GM12878 (cell line): ENCODE data around the gene CASK. TPM values are rescaled to one million over a fixed set of nuclear protein-coding genes. Genes with fewer than 3 reads are reported as not detected.

Experiments used
- CEBPB ChIP-seq, 2 experiments: fragments of 150-350 bp in 1 of 2; IDR thresholded peaks; 2 replicates each; pipeline ENCODE4 v1.6.1; 2012 to 2014; ENCODE audit warnings: low read depth in 2 of 2, low read length in 2 of 2, borderline replicate concordance in 1 of 2, inconsistent platforms in 1 of 2
- CREB1 ChIP-seq: IDR thresholded peaks from 2 replicates; pipeline ENCODE4 v1.6.1; 2012; ENCODE audit warnings: low read depth, mild to moderate bottlenecking, inconsistent platforms
- DPF2 ChIP-seq: fragments of 450-650 bp; IDR thresholded peaks from 2 replicates; pipeline ENCODE4 v1.6.1; 2017; ENCODE audit warnings: mild to moderate bottlenecking
- EED ChIP-seq: sonication (generic); IDR thresholded peaks from 2 replicates; pipeline ENCODE4 v1.6.1; 2016; ENCODE audit warnings: antibody characterized with exemption, low read depth
- FOXK2 ChIP-seq: fragments of 450-650 bp; IDR thresholded peaks from 2 replicates; pipeline ENCODE4 v1.6.1; 2017; ENCODE audit warnings: mild to moderate bottlenecking, moderate library complexity
- IKZF2 ChIP-seq, 2 experiments: fragments of 450-650 bp; IDR thresholded peaks; 2 replicates each; pipeline ENCODE4 v1.6.1; 2017; ENCODE audit warnings: mild to moderate bottlenecking in 2 of 2, moderate library complexity in 2 of 2
- IRF4 ChIP-seq: IDR thresholded peaks from 2 replicates; pipeline ENCODE4 v1.6.1; 2011; ENCODE audit warnings: low read depth, low read length
- KLF5 ChIP-seq: fragments of 450-650 bp; IDR thresholded peaks from 2 replicates; pipeline ENCODE4 v1.6.1; 2014; ENCODE audit warnings: mild to moderate bottlenecking; ENCODE audit not compliant: partially characterized antibody
- MEF2A ChIP-seq: IDR thresholded peaks from 2 replicates; pipeline ENCODE4 v1.6.1; 2011; ENCODE audit warnings: low read depth, mild to moderate bottlenecking, low read length, moderate library complexity; ENCODE audit not compliant: insufficient read depth
- MTA3 ChIP-seq: IDR thresholded peaks from 2 replicates; pipeline ENCODE4 v1.6.1; 2012; ENCODE audit warnings: low read length, inconsistent platforms, borderline replicate concordance
- NR2C1 ChIP-seq: fragments of 450-650 bp; IDR thresholded peaks from 2 replicates; pipeline ENCODE4 v1.6.1; 2017; ENCODE audit warnings: antibody characterized with exemption, mild to moderate bottlenecking, moderate library complexity
- POU2F2 ChIP-seq: IDR thresholded peaks from 3 replicates; pipeline ENCODE4 v1.6.1; 2011; ENCODE audit warnings: low read depth, mild to moderate bottlenecking, low read length, borderline replicate concordance
- RB1 ChIP-seq: fragments of 450-650 bp; formaldehyde crosslinking; IDR thresholded peaks from 2 replicates; pipeline ENCODE4 v1.6.1; 2017; ENCODE audit warnings: mild to moderate bottlenecking, borderline replicate concordance
- RUNX3 ChIP-seq: IDR thresholded peaks from 2 replicates; pipeline ENCODE4 v1.6.1; 2012; ENCODE audit warnings: low read length, inconsistent platforms
- SP1 ChIP-seq: IDR thresholded peaks from one replicate; pipeline ENCODE4 v1.6.1; 2011; ENCODE audit warnings: low read depth, low read length
- SUPT20H ChIP-seq: IDR thresholded peaks from 2 replicates; pipeline ENCODE4 v1.6.1; 2011; ENCODE audit warnings: low read depth, mild to moderate bottlenecking, low read length, moderate library complexity, borderline replicate concordance; ENCODE audit not compliant: control insufficient read depth
- YY1 ChIP-seq: IDR thresholded peaks from 2 replicates; pipeline ENCODE4 v1.6.1; 2011; ENCODE audit warnings: low read depth, mild to moderate bottlenecking, low read length
- ZBED1 ChIP-seq: IDR thresholded peaks from 2 replicates; pipeline ENCODE4 v1.6.1; 2016; ENCODE audit warnings: borderline replicate concordance
- polyA plus RNA-seq, 11 experiments: library from polyadenylated mRNA; depleted of rRNA in 4 of 11; unstranded in 6 of 11; stranded (reverse) in 5 of 11; fragments of >200 nt; fragmentation: Nextera tagmentation in 4 of 11; fragmentation: Illumina TruSeq in 1 of 11; extraction: Ambion mirVana in 4 of 11; extraction: Trizol in 1 of 11; gene quantifications; 1 replicate in 1 of 11; 2 replicates in 10 of 11; pipeline versions ENCODE4 v1.2.1 to v1.2.3, GENCODE V29; 2011 to 2016; ENCODE audit warnings: inconsistent platforms in 2 of 11, missing spikeins in 2 of 11, low read depth in 1 of 11
- total RNA-seq, 4 experiments: library from RNA; depleted of rRNA in 3 of 4; stranded (reverse); fragments of >200 nt in 3 of 4; fragmentation: Illumina TruSeq in 1 of 4; extraction: Trizol in 1 of 4; gene quantifications; 2 replicates each; pipeline versions ENCODE4 v1.2.1 to v1.2.3, GENCODE V29; 2013 to 2021
- TF ChIP-seq, protein P1 (sequence below): IDR thresholded peaks from 2 replicates; pipeline ENCODE4 v1.6.1; 2012; ENCODE audit warnings: low read depth, low read length, improper control_type of control experiment
- TF ChIP-seq, protein P2 (sequence below): IDR thresholded peaks from 2 replicates; pipeline ENCODE4 v1.6.1; 2012; ENCODE audit warnings: low read length, inconsistent platforms
- TF ChIP-seq, protein P3 (sequence below): fragments of 450-650 bp; IDR thresholded peaks from 2 replicates; pipeline ENCODE4 v1.6.1; 2017; ENCODE audit warnings: mild to moderate bottlenecking, low read depth, inconsistent platforms; ENCODE audit not compliant: poor library complexity, severe bottlenecking
- TF ChIP-seq, protein P4 (sequence below): fragments of 450-650 bp; IDR thresholded peaks from 2 replicates; pipeline ENCODE4 v1.6.1; 2017; ENCODE audit warnings: antibody characterized with exemption, mild to moderate bottlenecking, moderate library complexity

Gene CASK
- total and polyA plus RNA-seq, 10 of the 15 experiments (the other 5 are each of a cell fraction or from before 2014, with no cell fraction given), result 0.60 to 45.9 (median 4.8) TPM

DNA sequence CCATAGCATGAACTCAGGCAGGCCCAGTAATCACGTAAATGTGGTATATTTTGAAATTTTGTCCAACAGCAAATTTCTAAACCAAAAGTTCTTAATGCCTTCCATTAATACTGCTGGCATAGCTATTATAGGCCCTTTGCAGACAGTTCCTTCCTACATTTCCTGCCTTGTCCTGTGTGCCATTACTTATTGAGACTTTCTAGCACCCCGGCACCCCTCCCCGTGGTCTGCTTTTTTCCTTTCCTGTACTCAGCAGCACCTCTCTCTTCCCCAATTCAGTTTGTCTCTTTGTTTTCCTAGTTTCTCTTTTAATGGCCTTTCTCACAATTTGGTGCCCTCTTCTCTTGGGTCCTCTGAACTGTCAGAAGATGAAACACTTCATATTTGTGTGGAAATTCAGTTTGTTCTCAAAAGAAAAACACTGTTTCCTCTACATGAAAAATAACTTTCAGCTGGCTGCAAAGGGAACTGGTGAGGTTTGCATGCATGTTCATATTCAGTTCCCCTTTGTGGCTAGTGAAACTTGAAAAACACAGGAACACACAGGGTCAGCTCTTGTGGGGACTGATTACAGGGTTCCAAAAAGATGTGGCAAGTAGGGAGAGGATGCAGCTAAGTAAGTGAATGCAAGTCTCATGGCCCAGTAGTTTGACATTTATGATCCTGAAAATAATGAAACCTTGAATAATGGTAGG is 217.5 kb downstream of the CASK start (continued):
- TF ChIP-seq IKZF2 (IDR thresholded peaks at IDR 0.05) (peak; percentile 74 to 75), SUPT20H (no peak), YY1 (no peak), MTA3 (0 out of 2 replicates have a peak, but pooled peaks have one; percentile 73), SP1 (peak; percentile 15), EED (peak; percentile 40), IRF4 (peak; percentile 76; the same call in 1 of the 2 replicates), CEBPB (IDR thresholded peaks at IDR 0.05; ENCODE audit: borderline replicate concordance in 1 of 2, low read depth in 2 of 2, low read length in 2 of 2) (no peak), FOXK2 (no peak), CREB1 (no peak), POU2F2 (peak; percentile 71; the same call in 1 of the 3 replicates), RUNX3 (peak; percentile 91), ZBED1 (no peak), RB1 (no peak), MEF2A (peak; percentile 63), KLF5 (no peak), NR2C1 (no peak), DPF2 (peak; percentile 54; the same call in 1 of the 2 replicates)
- TF ChIP-seq, protein P1, sequence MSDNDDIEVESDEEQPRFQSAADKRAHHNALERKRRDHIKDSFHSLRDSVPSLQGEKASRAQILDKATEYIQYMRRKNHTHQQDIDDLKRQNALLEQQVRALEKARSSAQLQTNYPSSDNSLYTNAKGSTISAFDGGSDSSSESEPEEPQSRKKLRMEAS, result no peak
- TF ChIP-seq, protein P2, sequence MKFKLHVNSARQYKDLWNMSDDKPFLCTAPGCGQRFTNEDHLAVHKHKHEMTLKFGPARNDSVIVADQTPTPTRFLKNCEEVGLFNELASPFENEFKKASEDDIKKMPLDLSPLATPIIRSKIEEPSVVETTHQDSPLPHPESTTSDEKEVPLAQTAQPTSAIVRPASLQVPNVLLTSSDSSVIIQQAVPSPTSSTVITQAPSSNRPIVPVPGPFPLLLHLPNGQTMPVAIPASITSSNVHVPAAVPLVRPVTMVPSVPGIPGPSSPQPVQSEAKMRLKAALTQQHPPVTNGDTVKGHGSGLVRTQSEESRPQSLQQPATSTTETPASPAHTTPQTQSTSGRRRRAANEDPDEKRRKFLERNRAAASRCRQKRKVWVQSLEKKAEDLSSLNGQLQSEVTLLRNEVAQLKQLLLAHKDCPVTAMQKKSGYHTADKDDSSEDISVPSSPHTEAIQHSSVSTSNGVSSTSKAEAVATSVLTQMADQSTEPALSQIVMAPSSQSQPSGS, result peak; percentile 81
- TF ChIP-seq, protein P3, sequence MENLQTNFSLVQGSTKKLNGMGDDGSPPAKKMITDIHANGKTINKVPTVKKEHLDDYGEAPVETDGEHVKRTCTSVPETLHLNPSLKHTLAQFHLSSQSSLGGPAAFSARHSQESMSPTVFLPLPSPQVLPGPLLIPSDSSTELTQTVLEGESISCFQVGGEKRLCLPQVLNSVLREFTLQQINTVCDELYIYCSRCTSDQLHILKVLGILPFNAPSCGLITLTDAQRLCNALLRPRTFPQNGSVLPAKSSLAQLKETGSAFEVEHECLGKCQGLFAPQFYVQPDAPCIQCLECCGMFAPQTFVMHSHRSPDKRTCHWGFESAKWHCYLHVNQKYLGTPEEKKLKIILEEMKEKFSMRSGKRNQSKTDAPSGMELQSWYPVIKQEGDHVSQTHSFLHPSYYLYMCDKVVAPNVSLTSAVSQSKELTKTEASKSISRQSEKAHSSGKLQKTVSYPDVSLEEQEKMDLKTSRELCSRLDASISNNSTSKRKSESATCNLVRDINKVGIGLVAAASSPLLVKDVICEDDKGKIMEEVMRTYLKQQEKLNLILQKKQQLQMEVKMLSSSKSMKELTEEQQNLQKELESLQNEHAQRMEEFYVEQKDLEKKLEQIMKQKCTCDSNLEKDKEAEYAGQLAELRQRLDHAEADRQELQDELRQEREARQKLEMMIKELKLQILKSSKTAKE, result peak; percentile 48
- TF ChIP-seq, protein P4, sequence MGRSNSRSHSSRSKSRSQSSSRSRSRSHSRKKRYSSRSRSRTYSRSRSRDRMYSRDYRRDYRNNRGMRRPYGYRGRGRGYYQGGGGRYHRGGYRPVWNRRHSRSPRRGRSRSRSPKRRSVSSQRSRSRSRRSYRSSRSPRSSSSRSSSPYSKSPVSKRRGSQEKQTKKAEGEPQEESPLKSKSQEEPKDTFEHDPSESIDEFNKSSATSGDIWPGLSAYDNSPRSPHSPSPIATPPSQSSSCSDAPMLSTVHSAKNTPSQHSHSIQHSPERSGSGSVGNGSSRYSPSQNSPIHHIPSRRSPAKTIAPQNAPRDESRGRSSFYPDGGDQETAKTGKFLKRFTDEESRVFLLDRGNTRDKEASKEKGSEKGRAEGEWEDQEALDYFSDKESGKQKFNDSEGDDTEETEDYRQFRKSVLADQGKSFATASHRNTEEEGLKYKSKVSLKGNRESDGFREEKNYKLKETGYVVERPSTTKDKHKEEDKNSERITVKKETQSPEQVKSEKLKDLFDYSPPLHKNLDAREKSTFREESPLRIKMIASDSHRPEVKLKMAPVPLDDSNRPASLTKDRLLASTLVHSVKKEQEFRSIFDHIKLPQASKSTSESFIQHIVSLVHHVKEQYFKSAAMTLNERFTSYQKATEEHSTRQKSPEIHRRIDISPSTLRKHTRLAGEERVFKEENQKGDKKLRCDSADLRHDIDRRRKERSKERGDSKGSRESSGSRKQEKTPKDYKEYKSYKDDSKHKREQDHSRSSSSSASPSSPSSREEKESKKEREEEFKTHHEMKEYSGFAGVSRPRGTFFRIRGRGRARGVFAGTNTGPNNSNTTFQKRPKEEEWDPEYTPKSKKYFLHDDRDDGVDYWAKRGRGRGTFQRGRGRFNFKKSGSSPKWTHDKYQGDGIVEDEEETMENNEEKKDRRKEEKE, result no peak
